RCC 7860 (cell line): ENCODE data around the gene SMURF1.

Experiments
- DNase-seq: peaks from one replicate; pipeline ENCODE4 v3.0.0-alpha.2; 2015; ENCODE audit warnings: low spot score
- FAIRE-seq: peaks from 2 replicates; lab custom pipeline; 2012; peaks lifted over from hg19 to GRCh38; lab: Jason Lieb, UNC

The SMURF1 gene

DNA sequence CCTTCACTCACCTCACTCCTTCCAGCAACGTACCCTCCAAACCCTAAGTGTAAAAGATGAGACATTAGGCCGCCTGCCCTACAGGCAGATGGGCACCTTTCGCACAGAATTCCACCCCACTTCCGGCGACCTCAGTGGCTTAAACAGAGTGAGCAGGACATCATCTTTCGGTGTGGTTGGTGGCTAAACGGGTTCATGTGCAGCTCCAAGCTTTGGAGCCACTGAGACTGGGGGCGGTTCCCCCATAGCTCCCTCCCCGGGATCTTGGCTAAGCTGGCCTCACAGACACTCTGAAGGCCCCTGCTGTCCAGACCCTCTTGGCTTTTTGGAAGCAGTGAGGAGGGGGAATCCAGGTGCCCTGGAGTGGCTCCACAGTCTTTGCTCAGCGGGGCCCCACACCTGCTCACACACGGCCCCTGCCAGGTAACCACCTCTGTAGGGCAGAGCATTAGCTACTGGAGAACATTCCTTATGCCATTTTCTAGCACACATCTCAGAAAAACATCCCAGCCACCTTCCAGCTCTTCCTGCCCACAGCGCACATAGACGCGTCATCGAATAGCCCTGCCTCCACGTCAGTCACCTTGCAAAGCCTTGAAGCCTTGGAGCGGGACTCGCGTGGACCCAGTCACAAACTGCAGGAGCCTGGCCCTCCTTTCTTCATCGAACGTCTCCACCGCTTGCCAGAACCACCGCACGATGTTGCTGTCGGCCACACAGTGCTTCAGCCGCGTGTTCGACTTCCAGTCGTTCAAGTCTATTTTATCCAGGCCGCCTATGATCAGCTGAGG, 108.8 kb downstream of the SMURF1 start:
- DNase-seq, result no peak
- FAIRE-seq, result no peak

DNA sequence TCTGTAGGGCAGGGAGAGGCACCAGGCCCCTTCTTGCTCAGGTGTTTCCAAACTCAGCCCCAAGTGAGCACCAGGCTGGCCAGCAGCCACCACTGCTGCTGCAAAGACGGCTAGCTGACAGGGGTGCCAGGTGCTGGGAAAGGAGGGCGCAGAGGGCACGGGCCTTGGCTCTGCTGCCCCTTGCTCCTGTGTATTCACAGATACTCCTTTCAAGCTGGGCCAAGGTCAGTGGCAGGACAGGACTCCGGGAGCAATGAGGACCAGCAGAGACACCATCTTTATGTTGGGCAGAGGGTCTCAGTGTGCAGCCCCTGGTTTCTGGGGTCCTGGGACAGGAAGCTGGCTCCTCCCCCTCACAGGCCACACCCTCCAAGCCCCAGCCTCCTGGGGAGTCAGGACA, 110.1 kb downstream of the SMURF1 start:
- DNase-seq, result no peak
- no peak for FAIRE-seq

DNA sequence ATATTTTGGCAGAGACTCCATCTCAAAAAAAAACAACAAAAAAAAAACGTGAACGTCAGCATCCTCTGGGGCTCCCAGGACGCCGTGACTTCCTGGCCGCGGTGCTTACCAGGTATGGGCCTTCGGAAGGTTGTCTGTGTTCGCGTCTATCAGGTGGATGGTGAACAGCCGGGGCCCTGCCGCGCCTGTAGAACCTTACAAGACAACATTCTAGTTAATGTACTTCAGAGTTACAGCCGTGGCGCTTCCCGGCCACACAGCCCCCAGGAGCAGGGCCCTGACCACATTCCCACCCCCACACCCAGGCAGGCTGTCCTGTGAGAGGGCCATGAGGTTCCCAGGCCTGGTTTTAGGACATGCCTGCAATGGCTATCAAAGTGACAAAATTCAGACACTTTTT, 111.0 kb downstream of the SMURF1 start:
- no peak for FAIRE-seq
- DNase-seq, result no peak

DNA sequence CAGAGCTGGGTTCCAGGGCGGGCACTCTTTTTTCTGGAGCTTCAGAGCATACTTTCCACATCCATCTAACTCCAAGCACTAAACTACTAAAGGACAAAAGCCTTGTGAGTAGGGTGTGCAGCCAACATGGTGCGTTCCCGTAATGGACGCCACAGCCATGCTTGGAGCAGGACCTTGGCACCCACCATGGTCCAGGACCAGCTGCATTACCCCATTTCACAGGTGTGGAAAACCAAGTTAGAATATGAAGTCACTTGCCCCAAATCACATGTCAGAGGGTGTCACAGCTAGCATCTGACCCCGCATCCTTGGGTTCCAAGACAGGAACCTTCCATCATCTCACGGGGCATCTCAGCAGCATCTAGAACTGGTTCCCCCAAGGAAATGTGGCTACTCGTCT, 112.4 kb downstream of the SMURF1 start:
- DNase-seq, result no peak
- FAIRE-seq, result no peak

DNA sequence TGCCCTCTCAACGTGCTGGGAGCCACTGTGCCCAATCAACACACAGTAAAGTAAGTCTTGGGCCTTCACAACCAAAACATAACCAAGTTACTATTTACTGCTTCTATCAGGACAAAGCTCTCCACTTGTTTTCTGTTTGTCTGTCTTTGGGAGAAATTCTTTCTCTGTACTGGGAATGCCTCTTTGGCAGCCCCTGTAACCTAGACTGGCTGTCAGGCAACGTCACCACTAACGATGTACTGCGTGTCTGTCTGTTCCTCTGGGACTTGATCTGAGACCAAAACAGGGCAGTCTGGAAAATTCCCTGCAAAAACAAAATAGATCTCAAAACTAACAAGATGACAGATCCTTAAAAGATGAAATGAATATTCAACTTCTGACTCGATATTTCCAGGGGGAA, 113.0 kb downstream of the SMURF1 start:
- FAIRE-seq, result no peak
- no peak for DNase-seq

DNA sequence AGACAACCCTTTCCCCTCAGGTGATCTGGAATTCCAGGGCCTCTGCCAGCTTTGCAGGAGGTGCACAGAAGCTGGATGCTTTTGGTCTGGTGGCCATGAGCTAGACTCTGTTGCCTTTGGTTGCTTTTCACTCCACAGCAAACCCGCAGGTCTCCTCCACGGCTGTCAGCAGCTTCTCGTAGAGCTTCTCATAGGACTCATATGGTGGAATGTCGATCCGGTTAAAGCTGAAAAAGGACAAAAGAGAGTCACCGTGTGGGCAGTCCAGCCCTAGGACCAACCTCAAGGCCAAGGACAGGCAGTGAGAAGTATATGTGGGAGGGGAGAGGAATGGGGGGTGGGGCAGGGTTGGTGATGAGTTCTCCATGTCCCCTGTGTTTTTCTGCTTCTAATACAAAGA, 113.5 kb downstream of the SMURF1 start:
- no peak for FAIRE-seq

DNA sequence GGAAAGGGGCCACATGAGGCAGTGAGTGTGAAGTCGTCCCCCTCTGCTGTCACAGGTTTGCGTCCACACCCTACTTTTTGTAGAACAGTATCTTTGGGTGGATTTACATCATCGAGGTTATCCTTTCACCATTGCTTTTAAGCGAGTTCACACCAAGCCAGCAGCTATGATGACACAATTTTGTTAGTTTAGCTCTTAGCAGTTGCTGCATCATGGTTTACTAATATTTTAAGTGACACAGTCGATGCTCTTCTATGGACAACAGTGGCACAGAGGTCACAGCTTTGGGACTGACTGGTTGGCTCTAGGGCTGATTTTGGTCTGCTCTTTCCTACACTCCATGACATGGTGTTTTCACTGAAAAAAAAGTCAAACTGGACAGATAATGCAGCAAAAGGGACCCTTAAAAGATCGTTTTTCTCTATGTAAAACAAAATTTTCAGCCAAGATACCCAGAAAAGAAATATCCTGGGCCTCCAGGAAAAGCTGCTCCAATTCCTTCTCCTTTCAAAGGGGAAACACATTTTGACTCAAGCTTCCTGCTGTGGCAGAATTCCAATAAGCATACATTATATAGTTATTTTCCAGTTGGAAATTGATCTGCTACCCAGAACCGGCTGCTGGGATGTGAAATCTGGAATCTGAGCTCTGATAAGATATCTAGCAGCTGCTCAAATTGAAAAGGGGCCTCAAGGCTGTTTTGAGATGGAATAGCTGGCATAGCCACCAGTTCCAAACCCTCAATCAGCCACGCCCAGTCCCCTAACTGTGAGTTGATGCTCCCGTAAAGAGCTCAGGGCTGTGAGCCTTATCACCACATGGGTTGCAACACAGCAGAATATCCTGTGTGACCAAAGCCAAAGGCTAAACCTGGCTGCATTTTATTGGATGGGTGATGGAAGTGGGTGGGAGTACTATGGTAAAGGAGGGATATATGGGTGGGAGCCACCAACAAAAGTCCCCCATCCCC, 114.2 kb downstream of the SMURF1 start:
- FAIRE-seq (no peak), DNase-seq (no peak)

More for the DNA sequence above, 113.5 kb downstream of the SMURF1 start:
- no peak for DNase-seq

DNA sequence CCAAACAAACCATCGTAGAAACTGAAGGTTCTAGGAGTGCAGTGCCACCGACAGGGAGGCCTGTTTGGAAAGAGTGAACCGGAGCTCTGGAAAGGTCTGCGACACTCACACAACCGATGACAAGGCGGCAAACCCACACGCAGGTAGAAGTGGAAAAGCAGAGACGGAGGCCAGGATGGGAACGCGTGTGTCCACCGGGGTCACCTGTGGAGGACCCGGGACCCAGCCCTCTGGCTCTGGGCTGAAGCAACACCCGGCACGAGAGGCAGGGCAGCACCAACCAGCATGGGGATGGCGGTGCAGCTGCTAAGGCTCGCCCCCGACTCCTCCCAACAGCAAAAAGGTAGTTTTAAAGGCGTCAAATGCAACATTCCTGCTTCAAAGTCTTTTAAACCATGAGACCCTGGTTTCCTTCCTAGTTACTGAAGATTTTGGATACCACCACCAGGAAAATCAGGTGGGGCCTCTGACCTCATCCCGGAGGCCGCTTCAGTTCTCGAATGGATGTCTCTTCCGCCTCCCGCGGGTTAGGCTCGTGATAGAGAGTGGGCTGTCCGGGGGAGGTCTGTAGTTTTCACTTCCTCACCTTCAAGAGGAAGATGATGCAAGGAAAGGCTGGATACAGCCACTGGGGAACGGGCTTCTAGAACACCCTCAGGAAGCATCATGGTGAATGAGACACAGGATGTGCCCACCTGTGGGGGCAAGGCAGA, 115.5 kb downstream of the SMURF1 start:
- FAIRE-seq, result no peak

DNA sequence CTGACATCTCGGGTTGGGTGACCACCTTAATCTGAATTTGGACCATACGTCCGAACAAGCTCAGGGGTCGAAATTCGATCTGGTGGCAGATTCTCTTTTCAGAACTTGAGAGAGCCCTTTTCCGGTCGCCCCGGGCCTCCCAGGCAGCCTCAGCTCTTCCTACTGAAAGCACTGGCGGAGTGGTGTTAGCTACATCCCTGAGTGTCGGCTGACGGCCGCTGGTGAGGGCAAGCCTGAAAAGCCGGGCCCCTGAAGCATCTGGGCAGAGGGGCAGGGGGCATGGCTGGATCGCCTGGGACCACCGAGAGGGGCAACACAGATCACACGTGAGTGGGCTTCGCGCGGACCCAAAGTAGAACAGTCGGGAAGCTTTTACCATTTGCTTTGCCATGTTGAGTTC, 116.1 kb downstream of the SMURF1 start:
- FAIRE-seq (no peak), DNase-seq (no peak)

More for the DNA sequence above, 115.5 kb downstream of the SMURF1 start:
- no peak for DNase-seq

DNA sequence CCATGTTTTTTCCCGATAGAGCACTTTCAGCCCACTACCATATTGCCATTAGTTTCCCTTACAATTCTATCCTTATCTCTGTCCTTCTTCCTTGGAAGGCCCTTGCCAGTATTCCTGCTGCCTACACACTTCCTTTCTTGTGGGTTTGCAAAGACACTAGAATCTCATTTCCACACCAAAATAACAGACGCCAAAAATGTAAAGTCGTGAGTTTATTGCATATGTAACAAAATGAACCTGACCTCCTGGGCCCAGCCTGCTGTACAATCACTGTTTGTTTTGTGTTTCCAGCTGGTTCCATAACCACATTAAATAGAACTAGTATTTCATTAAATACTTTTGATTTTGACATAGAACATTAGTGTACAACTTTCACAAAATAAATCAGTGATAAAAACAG, 116.7 kb downstream of the SMURF1 start:
- DNase-seq, result no peak
- no peak for FAIRE-seq

DNA sequence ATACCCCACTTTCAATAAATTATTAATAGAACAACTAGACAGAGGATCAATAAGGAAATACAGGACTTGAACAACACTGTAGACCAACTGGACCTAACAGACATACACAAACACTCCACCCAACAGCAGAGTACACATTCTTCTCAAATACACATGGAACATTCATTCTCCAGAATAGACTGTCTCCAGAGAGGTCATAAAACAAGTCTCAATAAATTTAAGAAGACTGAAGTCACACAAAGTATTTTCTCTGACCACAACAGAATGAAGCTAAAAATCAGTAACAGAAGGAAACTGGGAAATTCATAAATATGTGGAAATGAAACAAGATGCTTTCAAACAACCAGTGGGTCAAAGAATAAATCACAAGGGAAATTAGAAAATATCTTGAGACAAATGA, 119.8 kb downstream of the SMURF1 start:
- FAIRE-seq (no peak), DNase-seq (no peak)

DNA sequence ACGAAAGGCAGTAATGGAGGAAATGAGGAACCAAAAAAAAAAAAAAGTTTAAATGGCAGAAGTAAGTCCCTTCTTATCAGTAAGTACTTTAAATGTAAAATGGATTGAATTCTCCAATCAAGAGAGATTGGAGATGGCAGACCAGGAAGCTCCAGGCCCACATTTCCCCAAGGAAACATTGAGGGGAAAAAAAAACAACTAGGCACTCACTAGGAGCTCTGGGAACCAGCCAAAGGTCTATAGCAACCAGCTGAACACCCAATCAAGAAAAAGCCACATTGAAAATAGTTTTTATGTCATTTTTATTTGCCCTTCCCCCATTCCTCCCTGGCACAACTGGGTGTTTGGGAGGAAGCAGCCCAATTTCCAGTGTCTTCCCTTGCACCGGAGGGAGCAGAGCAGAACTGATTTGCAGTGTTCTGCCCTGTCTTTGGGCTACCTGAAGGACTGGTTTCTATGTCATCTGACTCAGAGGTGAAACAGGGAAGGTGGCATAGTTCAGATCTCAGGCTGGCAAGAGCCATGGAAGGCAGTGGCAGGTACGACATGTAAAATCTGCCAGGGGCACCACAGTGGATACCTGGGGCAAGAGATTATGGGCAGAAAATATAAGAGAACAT, 121.9 kb downstream of the SMURF1 start:
- FAIRE-seq, result no peak

DNA sequence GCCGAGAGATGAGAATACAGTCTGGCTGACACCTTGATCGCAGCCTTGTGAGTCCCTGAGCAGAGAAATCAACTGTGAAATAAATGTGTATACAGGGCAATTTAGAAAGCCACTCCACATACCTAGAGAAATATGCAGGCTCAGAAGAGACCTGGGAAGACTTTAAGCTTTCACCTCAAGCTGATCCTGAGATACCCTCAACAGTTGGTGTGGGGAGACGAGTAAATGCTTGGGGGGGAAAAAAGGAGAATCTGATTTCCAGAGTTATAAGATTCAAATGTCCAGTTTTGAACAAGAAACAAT, 123.5 kb downstream of the SMURF1 start:
- FAIRE-seq, result no peak
- DNase-seq, result no peak

More for the DNA sequence above, 121.9 kb downstream of the SMURF1 start:
- no peak for DNase-seq

DNA sequence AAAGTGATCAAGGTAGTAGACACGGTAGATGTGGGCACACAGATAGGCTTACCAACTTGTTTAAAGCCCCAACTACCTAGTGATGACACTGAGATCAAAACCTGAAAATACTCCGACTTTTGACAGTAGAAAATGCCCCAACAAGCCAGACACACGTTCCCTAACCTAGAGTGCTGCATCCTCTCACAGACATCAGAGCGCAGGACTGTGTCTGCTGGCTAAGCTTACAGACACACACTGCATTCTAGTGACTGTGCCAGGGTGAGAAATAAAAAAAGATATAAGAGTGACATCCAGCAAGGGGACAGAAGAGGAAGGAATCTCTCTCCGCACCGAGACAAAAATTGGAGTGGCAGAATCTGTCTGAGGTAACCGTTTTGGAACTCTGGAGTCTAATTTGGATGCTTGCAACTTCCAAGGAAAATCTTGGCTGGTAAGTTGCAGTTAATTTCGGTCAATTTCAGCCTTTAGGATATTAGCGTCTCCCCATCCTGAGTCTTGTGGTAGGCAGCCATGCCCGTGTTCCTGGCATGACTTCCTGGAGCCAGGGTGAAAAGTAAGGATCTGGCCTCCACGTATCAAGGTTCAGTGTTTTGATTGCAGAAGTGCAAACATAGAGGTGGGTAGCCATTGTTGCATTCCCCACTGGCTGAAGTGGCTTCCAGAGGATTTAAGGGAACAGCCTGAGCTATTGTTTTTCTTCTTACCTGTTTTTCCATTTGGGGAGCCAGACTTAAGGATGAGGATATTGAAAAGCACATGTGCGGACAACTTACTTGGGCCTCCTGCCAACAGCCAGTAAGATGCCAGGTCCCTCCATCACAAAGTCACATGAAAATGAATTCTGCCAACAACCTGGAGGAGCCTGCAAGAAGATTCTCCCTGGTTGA, 124.1 kb downstream of the SMURF1 start:
- DNase-seq (no peak), FAIRE-seq (no peak)

DNA sequence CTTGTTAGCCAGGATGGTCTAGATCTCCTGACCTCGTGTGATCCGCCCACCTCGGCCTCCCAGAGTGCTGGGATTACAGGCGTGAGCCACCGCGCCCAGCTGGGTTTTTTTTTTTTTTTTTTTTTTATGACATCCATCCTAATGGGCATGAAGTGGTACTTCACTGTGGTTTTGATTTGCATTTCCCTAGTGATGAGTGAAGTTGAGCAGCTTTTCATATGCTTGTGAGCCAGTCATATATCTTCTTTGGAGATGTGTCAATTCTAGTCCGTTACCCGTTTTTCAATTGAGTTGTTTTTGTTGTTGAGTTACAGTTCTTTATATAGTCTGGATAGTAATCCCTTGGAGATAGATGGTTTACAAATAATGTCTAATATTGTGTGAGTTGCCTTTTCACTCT, 127.7 kb downstream of the SMURF1 start:
- FAIRE-seq, result no peak
- DNase-seq, result no peak

DNA sequence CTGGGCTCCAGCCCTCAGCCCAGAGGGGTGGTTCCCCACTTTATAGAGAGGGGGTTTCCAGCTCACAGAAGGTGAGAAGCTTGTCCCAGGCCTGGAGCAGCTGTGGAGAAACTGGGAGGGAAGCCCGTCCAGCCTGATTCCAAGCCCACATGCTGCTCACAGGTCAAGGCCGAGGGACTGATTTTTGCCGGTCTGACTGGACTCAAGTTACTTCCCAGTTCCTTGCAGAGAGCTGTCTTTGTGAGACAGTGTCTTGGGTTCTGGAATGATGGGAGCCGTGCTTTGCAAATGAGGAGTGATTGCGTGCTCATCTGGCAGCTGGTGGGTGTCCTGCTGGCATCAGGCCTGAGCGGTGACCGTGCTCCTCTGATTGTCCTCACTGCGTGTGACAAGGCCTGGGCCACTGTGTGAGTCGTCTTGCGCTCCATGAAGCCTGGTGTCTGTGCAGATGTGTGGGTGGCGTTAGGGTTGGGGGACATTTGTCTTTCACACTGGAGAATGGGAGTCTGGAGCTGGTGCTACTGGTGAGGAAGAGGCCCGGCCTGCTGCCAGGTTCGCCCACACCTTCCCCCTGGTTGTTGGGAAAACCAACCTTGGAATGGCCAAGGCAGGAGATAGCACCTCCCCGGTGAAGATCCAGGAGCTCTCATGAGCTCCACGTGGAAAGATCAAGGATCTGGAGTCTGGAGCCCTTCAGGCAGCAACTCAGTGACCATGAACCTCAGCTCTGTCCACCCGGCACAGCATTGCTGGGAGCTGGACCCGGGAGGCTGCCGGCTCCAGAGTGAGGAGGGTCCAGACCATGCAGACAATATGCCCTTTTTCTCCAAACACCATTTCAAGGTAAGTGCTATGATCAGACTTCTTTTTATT, 129.6 kb downstream of the SMURF1 start:
- DNase-seq (no peak), FAIRE-seq (no peak)

DNA sequence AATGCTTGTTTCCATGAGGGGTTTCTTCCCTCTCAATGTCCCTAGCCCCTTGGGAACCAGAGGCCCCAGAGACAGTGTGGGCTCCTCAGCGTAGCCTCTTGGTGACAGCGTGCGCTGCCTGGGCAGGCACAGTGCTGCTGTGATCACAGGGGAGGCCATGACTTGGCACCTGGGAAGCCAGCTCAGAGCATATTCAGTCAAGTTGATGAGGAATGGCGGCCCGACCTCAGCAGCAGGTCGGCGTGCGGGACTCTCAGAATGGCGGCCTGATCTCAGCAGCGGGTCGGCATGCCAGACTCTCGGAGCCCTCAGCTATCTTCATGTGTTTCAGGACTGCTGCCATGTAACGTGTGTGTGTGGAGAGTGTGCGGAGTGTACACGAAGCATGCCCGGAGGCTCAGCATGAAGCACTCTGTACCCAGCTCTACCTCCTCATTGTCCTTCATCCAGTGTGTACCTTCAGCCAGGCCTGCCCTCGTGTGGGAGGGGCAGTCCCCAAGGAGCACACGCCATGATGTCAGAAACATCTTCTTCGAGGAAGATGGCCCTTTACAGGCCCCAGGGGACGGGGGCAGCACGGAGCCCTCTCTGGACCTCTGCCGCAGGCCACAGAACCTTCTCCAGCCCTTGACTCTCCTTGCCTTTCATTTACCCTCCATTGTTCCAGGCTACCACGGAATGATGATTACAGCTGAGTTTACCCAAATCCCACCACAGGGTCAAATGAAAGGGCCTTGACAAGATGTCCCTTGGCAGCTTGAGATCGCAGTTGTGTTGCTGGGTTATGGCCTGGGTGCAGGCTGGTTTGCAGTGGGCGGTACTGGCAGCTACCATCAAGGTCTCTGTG, 130.4 kb downstream of the SMURF1 start:
- DNase-seq (no peak), FAIRE-seq (no peak)

DNA sequence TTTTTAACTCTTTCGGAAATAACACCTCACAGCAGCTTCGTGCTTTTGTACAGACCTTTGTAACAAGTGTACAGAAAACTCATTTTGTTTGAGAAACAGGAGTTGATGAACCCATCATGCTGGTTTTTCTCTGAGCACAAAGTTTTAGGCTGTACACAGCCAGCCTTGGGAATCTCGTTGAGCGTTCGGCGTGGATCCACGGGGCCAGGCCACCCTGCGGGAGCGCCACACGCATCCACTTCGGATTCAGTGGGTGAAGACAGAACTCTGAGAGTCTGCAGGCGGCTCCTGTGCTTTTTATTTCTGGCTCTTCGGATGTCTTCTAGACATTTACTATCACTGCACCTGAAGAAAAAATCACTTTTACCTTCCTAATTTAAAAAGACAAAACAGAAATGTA, 131.2 kb downstream of the SMURF1 start:
- FAIRE-seq, result no peak

More for the DNA sequence above, 131.2 kb downstream of the SMURF1 start:
- DNase-seq, result no peak
